Activated CD4-positive, alpha-beta T cell treated with anti-CD3 and anti-CD28 coated beads for 36 hours (primary cell): ENCODE data around the gene KLHL29. TPM values are rescaled to one million over a fixed set of nuclear protein-coding genes. Genes with fewer than 3 reads are reported as not detected.

Experiments used
- ATAC-seq: fragments of 200-7000 bp; cut with Tn5 transposase; one replicate; pipeline ENCODE4 v1.10.0; 2021; ENCODE audit warnings: mild to moderate bottlenecking, moderate library complexity
- CTCF ChIA-PET: fragments of 350-600 bp; sonication (Branson Sonifier 250); formaldehyde crosslinking; loops from one replicate; lab custom pipeline; 2021; ENCODE audit warnings: antibody characterized with exemption; lab: Charles Lee
- POLR2A ChIA-PET: fragments of 350-600 bp; sonication (Branson Sonifier 250); formaldehyde crosslinking; loops from one replicate; lab custom pipeline; 2021; ENCODE audit warnings: antibody characterized with exemption, inconsistent platforms; lab: Charles Lee
- DNase-seq: peaks from one replicate; pipeline ENCODE4 v3.0.0-alpha.2; 2020
- H3K27ac Mint-ChIP-seq: one replicate; pipeline ENCODE4 v1.8.0; 2021; ENCODE audit warnings: mixed read lengths
- H3K27me3 Mint-ChIP-seq: one replicate; pipeline ENCODE4 v1.8.0; 2021; ENCODE audit warnings: mixed read lengths
- H3K36me3 Mint-ChIP-seq: one replicate; pipeline ENCODE4 v1.8.0; 2021; ENCODE audit warnings: low read depth, mixed read lengths
- H3K4me1 Mint-ChIP-seq: one replicate; pipeline ENCODE4 v1.8.0; 2021; ENCODE audit warnings: mixed read lengths
- H3K4me3 Mint-ChIP-seq: one replicate; pipeline ENCODE4 v1.8.0; 2021; ENCODE audit warnings: mild to moderate bottlenecking, moderate library complexity, mixed read lengths
- H3K9me3 Mint-ChIP-seq: one replicate; pipeline ENCODE4 v1.8.0; 2021; ENCODE audit warnings: low read depth, mixed read lengths
- intact Hi-C, 2 experiments: fragments of 100-400 bp; cut with DNase I in 1 of 2; cut with micrococcal nuclease in 1 of 2; formaldehyde crosslinking; loops; one replicate each; pipeline versions ENCODE4 v1.14.2 to v1.15.1; 2022 to 2024; cut with DNase I, micrococcal nuclease
- total RNA-seq, 2 experiments: library from RNA; stranded (reverse); gene quantifications; one replicate each; pipeline ENCODE4 v1.2.3, GENCODE V29; 2021

The KLHL29 gene
- total RNA-seq, 2 experiments from 2014 or later = 1.7 to 2.0 TPM

- CTCF ChIA-PET = no interaction called here
- Mint-ChIP-seq H3K27me3 (no peaks in the 10 kb centered on the region), H3K9me3 (no peaks in the 10 kb centered on the region), H3K4me3 (no peak overlapping the region), H3K4me1 (no peaks in the 10 kb centered on the region), H3K36me3 (no peaks in the 10 kb centered on the region), H3K27ac (no peak overlapping the region)
- ATAC-seq = no peak
- intact Hi-C loops = no loop called here
- DNase-seq = no peak
- POLR2A ChIA-PET = no interaction called here
Observed at GRCh38 chr2:23588508-23589201, 203.7 kb downstream of the KLHL29 start.

- ATAC-seq = no peak
- H3K4me1 Mint-ChIP-seq = no peaks in the 10 kb centered on the region
- H3K36me3 Mint-ChIP-seq = no peaks in the 10 kb centered on the region
- H3K27ac Mint-ChIP-seq = no peak overlapping the region
- ChIA-PET POLR2A (no interaction called here), CTCF (interaction anchor here (0.7 kb wide), 1 partner anchor 460 kb away, joined by 3 read pairs; no protein-coding TSS in a partner anchor)
- H3K27me3 Mint-ChIP-seq = no peaks in the 10 kb centered on the region
- H3K9me3 Mint-ChIP-seq = no peaks in the 10 kb centered on the region
- no peak overlapping the region for H3K4me3 Mint-ChIP-seq
- intact Hi-C loops = no loop called here
- no peak for DNase-seq
Observed at GRCh38 chr2:23589220-23589647, 204.3 kb downstream of the KLHL29 start.

GRCh38 chr2:23589739-23590138 lies 204.8 kb downstream of the KLHL29 start:
- ChIA-PET CTCF (interaction anchor here (0.7 kb wide), 1 partner anchor 459 kb away, joined by 3 read pairs; no protein-coding TSS in a partner anchor), POLR2A (no interaction called here)
- no peaks in the 10 kb centered on the region for H3K4me1 Mint-ChIP-seq

DNA sequence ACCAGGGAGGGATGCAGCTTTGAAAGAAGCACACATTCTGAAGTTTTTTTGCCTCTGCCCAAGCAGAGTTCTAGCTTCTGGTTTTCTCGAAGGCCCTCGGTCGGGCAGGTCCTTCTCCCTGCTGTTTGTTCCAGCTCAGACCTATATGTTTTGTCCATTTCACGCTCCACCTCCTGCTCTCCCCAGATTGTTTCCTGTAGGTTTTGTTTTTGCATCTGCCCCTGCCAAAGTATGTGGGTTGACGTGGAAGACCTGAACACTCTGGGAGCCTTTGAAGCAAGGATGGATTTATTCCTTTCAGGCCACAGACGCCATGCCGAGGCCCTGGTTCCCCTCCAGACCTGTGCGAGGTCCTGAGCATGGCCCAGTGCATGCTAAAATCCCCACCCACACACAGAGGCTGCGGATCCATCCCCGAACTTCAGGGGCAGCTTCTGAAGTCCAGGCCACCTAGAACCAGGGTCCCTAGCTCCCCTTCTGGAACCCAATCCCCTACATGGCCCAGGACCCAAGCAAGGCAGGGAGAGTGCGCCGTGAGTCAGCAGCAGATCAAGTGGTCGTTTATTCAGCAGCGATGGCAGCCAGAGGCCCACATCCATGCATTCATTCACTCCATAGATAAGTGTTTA lies 205.4 kb downstream of the KLHL29 start:
- no peaks in the 10 kb centered on the region for H3K9me3 Mint-ChIP-seq
- H3K27me3 Mint-ChIP-seq = no peaks in the 10 kb centered on the region
- H3K4me3 Mint-ChIP-seq = no peak overlapping the region
- no peaks in the 10 kb centered on the region for H3K36me3 Mint-ChIP-seq
- no peak overlapping the region for H3K27ac Mint-ChIP-seq
- POLR2A ChIA-PET = no interaction called here
- H3K4me1 Mint-ChIP-seq = no peaks in the 10 kb centered on the region
- DNase-seq (no peak), ATAC-seq (no peak)
- intact Hi-C loops = no loop called here
- CTCF ChIA-PET = no interaction called here

More at GRCh38 chr2:23589739-23590138, 204.8 kb downstream of the KLHL29 start:
- Mint-ChIP-seq H3K36me3 (no peaks in the 10 kb centered on the region), H3K27me3 (no peaks in the 10 kb centered on the region), H3K4me3 (no peak overlapping the region), H3K27ac (no peak overlapping the region), H3K9me3 (no peaks in the 10 kb centered on the region)
- DNase-seq (no peak), ATAC-seq (no peak)
- intact Hi-C loops = no loop called here

- DNase-seq (no peak), ATAC-seq (no peak)
- intact Hi-C loops = no loop called here
- ChIA-PET POLR2A (no interaction called here), CTCF (no interaction called here)
- no peaks in the 10 kb centered on the region for H3K36me3 Mint-ChIP-seq
- H3K27me3 Mint-ChIP-seq = no peaks in the 10 kb centered on the region
- no peaks in the 10 kb centered on the region for H3K9me3 Mint-ChIP-seq
- H3K4me1 Mint-ChIP-seq = no peaks in the 10 kb centered on the region
- H3K27ac Mint-ChIP-seq = no peak overlapping the region
- H3K4me3 Mint-ChIP-seq = no peak overlapping the region
Observed at GRCh38 chr2:23591111-23591510, 206.1 kb downstream of the KLHL29 start.

DNA sequence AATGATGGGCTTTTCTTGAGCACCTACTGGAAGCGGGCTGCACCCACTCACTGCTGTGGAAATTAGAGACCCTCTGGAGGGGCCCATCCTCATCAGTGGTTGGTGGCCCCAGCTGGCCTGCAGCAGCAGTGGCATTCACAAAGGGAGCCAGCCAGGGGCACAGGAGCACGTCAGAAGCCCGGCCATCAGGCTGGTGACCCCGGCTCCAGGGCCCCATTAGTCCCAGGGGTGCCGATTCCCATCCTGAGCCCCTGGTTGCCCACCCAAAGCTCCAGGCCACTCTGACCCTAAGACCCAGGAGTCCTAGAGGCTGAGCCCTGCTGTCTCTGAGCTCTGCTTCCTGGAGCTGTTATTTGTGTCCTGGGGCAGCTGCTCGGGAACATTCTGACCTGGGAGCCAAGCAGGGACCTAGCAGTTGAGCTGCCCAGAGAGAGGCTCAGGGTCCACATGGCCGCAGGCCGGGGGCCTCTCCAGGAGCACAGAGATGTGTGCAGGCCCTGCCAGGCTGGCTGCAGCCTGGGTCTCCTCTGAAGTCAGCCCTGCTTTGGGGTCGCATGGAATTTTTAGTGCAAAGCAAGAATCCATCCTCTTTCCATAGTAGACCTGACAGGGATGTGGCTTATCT lies 207.2 kb downstream of the KLHL29 start:
- no peaks in the 10 kb centered on the region for H3K36me3 Mint-ChIP-seq
- no peaks in the 10 kb centered on the region for H3K27me3 Mint-ChIP-seq
- intact Hi-C loops = no loop called here
- DNase-seq (no peak), ATAC-seq (no peak)
- H3K27ac Mint-ChIP-seq = no peak overlapping the region
- H3K9me3 Mint-ChIP-seq = no peaks in the 10 kb centered on the region
- ChIA-PET CTCF (no interaction called here), POLR2A (no interaction called here)
- H3K4me1 Mint-ChIP-seq = no peaks in the 10 kb centered on the region
- H3K4me3 Mint-ChIP-seq = no peak overlapping the region

- CTCF ChIA-PET = no interaction called here
- Mint-ChIP-seq H3K27me3 (no peaks in the 10 kb centered on the region), H3K9me3 (no peaks in the 10 kb centered on the region), H3K27ac (no peak overlapping the region), H3K36me3 (no peaks in the 10 kb centered on the region), H3K4me1 (no peaks in the 10 kb centered on the region), H3K4me3 (no peak overlapping the region)
- DNase-seq (no peak), ATAC-seq (no peak)
- intact Hi-C loops = no loop called here
- POLR2A ChIA-PET = no interaction called here
Observed at GRCh38 chr2:23592898-23593751, 208.1 kb downstream of the KLHL29 start.

DNA sequence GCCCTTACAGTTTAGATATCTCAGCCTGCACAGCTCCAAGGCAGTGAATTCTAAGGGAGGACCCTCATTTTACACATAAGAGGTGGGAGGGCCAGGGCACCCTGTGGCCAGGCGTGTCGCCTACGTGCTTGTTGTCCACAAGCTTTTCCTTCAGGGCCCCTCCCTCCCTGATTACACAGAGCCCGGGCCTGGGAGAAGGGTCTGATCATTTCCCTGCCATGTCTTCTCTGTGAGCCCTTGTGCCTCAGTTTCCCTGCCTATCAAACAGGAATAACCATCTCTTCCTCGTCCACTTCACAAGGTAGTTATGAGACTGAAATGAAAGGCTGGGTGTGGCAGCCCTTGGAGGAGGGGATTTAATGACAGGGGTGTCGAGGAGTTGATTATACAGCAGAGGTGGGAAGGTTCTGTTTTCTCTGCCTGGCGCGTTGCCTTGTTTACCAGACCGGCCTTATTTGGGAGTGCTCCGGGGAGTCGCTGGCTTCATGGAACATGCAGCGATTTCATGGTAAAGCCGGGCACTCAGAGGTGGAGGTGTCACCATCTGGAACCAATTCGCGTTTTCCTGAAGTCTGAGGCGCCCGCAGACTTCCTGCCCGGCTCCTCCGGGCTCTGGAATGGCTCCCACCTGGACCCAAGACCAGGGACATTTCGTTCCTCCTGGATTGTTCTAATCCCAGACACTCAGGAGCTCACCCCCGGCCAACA lies 208.9 kb downstream of the KLHL29 start:
- no peak overlapping the region for H3K4me3 Mint-ChIP-seq
- no peaks in the 10 kb centered on the region for H3K36me3 Mint-ChIP-seq
- no peaks in the 10 kb centered on the region for H3K9me3 Mint-ChIP-seq
- no peaks in the 10 kb centered on the region for H3K27me3 Mint-ChIP-seq
- POLR2A ChIA-PET = no interaction called here
- H3K27ac Mint-ChIP-seq = no peak overlapping the region
- intact Hi-C loops = no loop called here
- DNase-seq = no peak
- CTCF ChIA-PET = no interaction called here
- ATAC-seq = no peak
- no peaks in the 10 kb centered on the region for H3K4me1 Mint-ChIP-seq

DNA sequence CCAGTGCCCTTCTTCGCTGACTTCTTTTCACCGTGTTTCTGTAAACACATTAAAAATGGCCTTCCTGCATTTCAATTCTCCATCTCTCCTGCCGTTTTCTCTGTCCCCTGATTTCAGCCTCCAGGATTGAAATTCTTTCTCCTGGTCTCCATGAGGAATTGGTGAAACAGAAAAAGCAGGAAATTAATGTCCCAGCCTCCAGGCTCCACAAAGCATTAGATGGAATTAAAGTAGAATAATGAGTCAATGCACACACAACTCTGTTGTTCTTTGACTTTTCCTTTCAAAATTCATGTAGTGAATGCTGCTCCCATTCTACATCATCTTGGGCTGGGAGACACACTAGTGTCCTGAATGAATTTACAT lies 209.5 kb downstream of the KLHL29 start:
- ChIA-PET POLR2A (no interaction called here), CTCF (no interaction called here)
- no peaks in the 10 kb centered on the region for H3K27me3 Mint-ChIP-seq
- no peak overlapping the region for H3K4me3 Mint-ChIP-seq
- intact Hi-C loops = no loop called here
- H3K4me1 Mint-ChIP-seq = no peaks in the 10 kb centered on the region
- H3K9me3 Mint-ChIP-seq = no peaks in the 10 kb centered on the region
- H3K27ac Mint-ChIP-seq = no peak overlapping the region
- H3K36me3 Mint-ChIP-seq = no peaks in the 10 kb centered on the region
- DNase-seq (no peak), ATAC-seq (no peak)

GRCh38 chr2:23595021-23595420 lies 210.0 kb downstream of the KLHL29 start:
- POLR2A ChIA-PET = no interaction called here
- DNase-seq (no peak), ATAC-seq (no peak)
- H3K27ac Mint-ChIP-seq = no peak overlapping the region
- intact Hi-C loops = no loop called here
- H3K4me1 Mint-ChIP-seq = no peaks in the 10 kb centered on the region
- CTCF ChIA-PET = no interaction called here
- H3K4me3 Mint-ChIP-seq = no peak overlapping the region
- no peaks in the 10 kb centered on the region for H3K36me3 Mint-ChIP-seq
- H3K9me3 Mint-ChIP-seq = no peaks in the 10 kb centered on the region
- H3K27me3 Mint-ChIP-seq = no peaks in the 10 kb centered on the region

GRCh38 chr2:23595601-23596251 lies 210.7 kb downstream of the KLHL29 start:
- no peaks in the 10 kb centered on the region for H3K9me3 Mint-ChIP-seq
- no peaks in the 10 kb centered on the region for H3K36me3 Mint-ChIP-seq
- no peak overlapping the region for H3K27ac Mint-ChIP-seq
- ChIA-PET CTCF (no interaction called here), POLR2A (no interaction called here)
- no peak overlapping the region for H3K4me3 Mint-ChIP-seq
- intact Hi-C loops = no loop called here
- no peaks in the 10 kb centered on the region for H3K27me3 Mint-ChIP-seq
- ATAC-seq (no peak), DNase-seq (no peak)
- no peaks in the 10 kb centered on the region for H3K4me1 Mint-ChIP-seq
